Aorta (tissue), 5 donors: ENCODE measurements around the gene ANKRD6. TPM values are rescaled to one million over a fixed set of nuclear protein-coding genes. Genes with fewer than 3 reads are reported as not detected.

Experiments
- ATAC-seq: fragments of 200-7000 bp; cut with Tn5 transposase; one replicate; pipeline ENCODE4 v1.9.1; 2022; ENCODE audit warnings: moderate library complexity; ENCODE audit not compliant: low FRiP score
- DNase-seq, 2 donors: peaks; one replicate each; pipeline ENCODE4 v3.0.0-alpha.2; 2020
- H3K27ac ChIP-seq, 2 donors: one replicate each; pipeline ENCODE4 v1.5.1; 2013; ENCODE audit warnings: low read length in 2 of 2, mild to moderate bottlenecking in 2 of 2, moderate library complexity in 2 of 2, control low read depth in 1 of 2, inconsistent platforms in 1 of 2, low read depth in 1 of 2
- H3K27me3 ChIP-seq, 2 donors: one replicate each; pipeline ENCODE4 v1.6.1; 2013; ENCODE audit warnings: control low read depth in 1 of 2, low read length in 1 of 2, mild to moderate bottlenecking in 1 of 2, moderate library complexity in 1 of 2; ENCODE audit not compliant: insufficient read depth in 2 of 2, control insufficient read depth in 1 of 2
- H3K36me3 ChIP-seq, 2 donors: one replicate each; pipeline ENCODE4 v1.6.1; 2013; ENCODE audit warnings: control low read depth in 1 of 2, low read length in 1 of 2, mild to moderate bottlenecking in 1 of 2; ENCODE audit not compliant: insufficient read depth in 2 of 2, control insufficient read depth in 1 of 2
- H3K4me1 ChIP-seq, 2 donors: one replicate each; pipeline ENCODE4 v1.6.1; 2013; ENCODE audit warnings: low read length in 2 of 2, control low read depth in 1 of 2, mild to moderate bottlenecking in 1 of 2, moderate library complexity in 1 of 2; ENCODE audit not compliant: insufficient read depth in 2 of 2, control insufficient read depth in 1 of 2
- H3K4me3 ChIP-seq, 2 donors: one replicate each; pipeline ENCODE4 v1.5.1; 2013; ENCODE audit warnings: low read length in 2 of 2, control low read depth in 1 of 2, mild to moderate bottlenecking in 1 of 2
- H3K9me3 ChIP-seq: one replicate; pipeline ENCODE4 v1.6.1; 2013; ENCODE audit warnings: mild to moderate bottlenecking, low read length; ENCODE audit not compliant: control insufficient read depth
- WGBS, 2 donors: extraction: QIAGEN DNeasy Blood & Tissue Kit; methylation state at CpG; one replicate each; pipeline ENCODE4 v1.1.7; 2013; 5-methylcytosine and 5-hydroxymethylcytosine counted together
- intact Hi-C, 2 donors: fragments of 100-400 bp; cut with DNase I; formaldehyde crosslinking; loops; one replicate each; pipeline versions ENCODE4 v1.14.2 to v1.15.0; 2022
- polyA plus RNA-seq, 2 donors: library from polyadenylated mRNA; stranded (reverse); fragments of 200-250 nt; gene quantifications; one replicate each; pipeline ENCODE4 v1.2.3, GENCODE V29; 2013
- total RNA-seq, 2 donors: library from RNA; stranded (reverse); fragmentation: NEBNext Ultra II Directional; extraction: Animal tissue kit (Norgen Biotek cat#: 25700); gene quantifications; one replicate each; pipeline ENCODE4 v1.2.1, GENCODE V29; 2021
- donor health status: healthy with polysubstance abuse.
- donor health status: Bipolar disorder and iron deficiency.
- donor health status: DM: no; HTN: no; CAD: no.
- donor health status: DM: no; HTN: no; CAD: no.
- donor health status: DM: yes; HTN: yes; CAD: no.

Gene ANKRD6
- total and polyA plus RNA-seq, 4 donors, result 21.4 to 45.9 (median 32.5) TPM

- intact Hi-C loops, result no loop called here
- no peak overlapping the region for H3K27ac ChIP-seq
- H3K4me1 ChIP-seq, result peaks cover 0 to 11% of the 10 kb centered on the region in 2 donors
- no peak overlapping the region for H3K4me3 ChIP-seq
- H3K27me3 ChIP-seq, result no peaks in the 10 kb centered on the region
- no peaks in the 10 kb centered on the region for H3K9me3 ChIP-seq
- ATAC-seq, result no peak
- no peak for DNase-seq
- no peaks in the 10 kb centered on the region for H3K36me3 ChIP-seq
- WGBS, 2 donors, result 97 to 98% methylated on average over 4 of the region's 4 CpGs
Observed at GRCh38 chr6:89505847-89506246, 72.9 kb downstream of the ANKRD6 start.

- 82 to 86% methylated on average over 3 of the region's 3 CpGs for WGBS, 2 donors
- Histone ChIP-seq H3K4me1 (peaks cover 0 to 7% of the 10 kb centered on the region in 2 donors), H3K27me3 (no peaks in the 10 kb centered on the region), H3K27ac (no peak overlapping the region), H3K36me3 (no peaks in the 10 kb centered on the region), H3K9me3 (no peaks in the 10 kb centered on the region), H3K4me3 (no peak overlapping the region)
- no peak for ATAC-seq
- DNase-seq, result no peak
- intact Hi-C loops, result no loop called here
Observed at GRCh38 chr6:89506716-89507617, 74.0 kb downstream of the ANKRD6 start.

DNA sequence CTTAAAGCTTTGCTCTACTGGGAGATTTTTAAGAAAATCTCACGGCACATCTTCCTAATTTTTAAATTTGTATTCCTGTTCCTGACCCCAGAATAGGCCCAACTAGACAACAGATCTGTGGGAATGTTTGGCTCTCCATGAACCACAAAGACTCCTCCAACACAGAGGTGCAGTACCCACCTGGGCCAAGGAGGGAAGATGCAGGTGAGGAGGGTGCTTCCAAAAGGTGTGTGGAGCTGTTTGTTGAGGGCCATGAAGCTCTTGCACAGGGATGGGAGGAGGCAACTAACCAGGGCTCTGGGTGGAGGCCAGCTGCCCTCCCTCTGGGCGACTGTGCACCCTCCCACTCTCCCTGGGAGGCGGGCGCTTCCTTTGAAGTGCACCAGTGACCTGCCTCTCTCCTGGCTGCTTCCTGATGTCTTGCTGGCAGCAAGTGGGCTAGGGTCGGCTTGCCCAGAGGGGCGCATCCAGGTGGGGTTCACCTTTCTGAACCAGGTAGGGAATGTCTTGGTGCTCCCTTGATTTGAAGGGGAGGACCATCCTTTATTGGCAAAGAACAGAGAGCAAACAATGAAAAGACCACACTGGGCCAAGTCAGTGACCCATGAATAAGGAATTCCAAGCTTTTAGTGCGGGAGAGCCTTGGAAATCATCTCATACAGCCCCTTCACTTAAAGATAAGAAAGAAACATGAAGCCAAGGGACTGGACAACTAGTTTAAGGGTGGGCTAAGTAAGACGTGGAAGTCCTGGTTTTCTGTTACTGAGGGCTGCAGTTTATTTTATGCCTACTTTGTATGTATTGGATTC, 76.0 kb downstream of the ANKRD6 start:
- H3K27me3 ChIP-seq, result no peaks in the 10 kb centered on the region
- intact Hi-C loops, result no loop called here
- no peaks in the 10 kb centered on the region for H3K9me3 ChIP-seq
- ATAC-seq (peak; percentile 45), DNase-seq (no peak)
- H3K27ac ChIP-seq, result peak overlapping the region in 1 of 2 donors; percentile 13
- H3K36me3 ChIP-seq, result no peaks in the 10 kb centered on the region
- WGBS, 2 donors, result 50 to 54% methylated on average over 8 of the region's 8 CpGs
- H3K4me3 ChIP-seq, result no peak overlapping the region
- H3K4me1 ChIP-seq, result peaks cover 3 to 7% of the 10 kb centered on the region in 2 donors

- Histone ChIP-seq H3K27ac (peak overlapping the region; percentile 61 to 79), H3K27me3 (no peaks in the 10 kb centered on the region), H3K4me1 (peaks cover 3 to 7% of the 10 kb centered on the region in 2 donors), H3K9me3 (no peaks in the 10 kb centered on the region), H3K4me3 (no peak overlapping the region), H3K36me3 (no peaks in the 10 kb centered on the region)
- DNase-seq, result no peak
- no peak for ATAC-seq
- WGBS, 2 donors, result 25 to 31% methylated on average over 3 of the region's 3 CpGs
- intact Hi-C loops, result no loop called here
Observed at GRCh38 chr6:89509777-89510281, 76.9 kb downstream of the ANKRD6 start.

- Histone ChIP-seq H3K36me3 (no peaks in the 10 kb centered on the region), H3K9me3 (no peaks in the 10 kb centered on the region), H3K27me3 (no peaks in the 10 kb centered on the region), H3K27ac (no peak overlapping the region), H3K4me1 (peaks cover 3 to 4% of the 10 kb centered on the region in 2 donors), H3K4me3 (no peak overlapping the region)
- intact Hi-C loops, result no loop called here
- 80 to 82% methylated on average over 1 of the region's 1 CpG for WGBS, 2 donors
- no peak for ATAC-seq
- DNase-seq, result no peak
Observed at GRCh38 chr6:89510393-89510792, 77.4 kb downstream of the ANKRD6 start.

- Histone ChIP-seq H3K36me3 (no peaks in the 10 kb centered on the region), H3K27me3 (no peaks in the 10 kb centered on the region), H3K4me3 (no peak overlapping the region), H3K9me3 (no peaks in the 10 kb centered on the region), H3K27ac (no peak overlapping the region), H3K4me1 (peaks cover under 1 to 3% of the 10 kb centered on the region in 2 donors)
- WGBS, 2 donors, result 97% methylated on average over 4 of the region's 4 CpGs
- intact Hi-C loops, result no loop called here
- ATAC-seq, result no peak
- DNase-seq, result no peak
Observed at GRCh38 chr6:89518352-89519055, 85.6 kb downstream of the ANKRD6 start.

DNA sequence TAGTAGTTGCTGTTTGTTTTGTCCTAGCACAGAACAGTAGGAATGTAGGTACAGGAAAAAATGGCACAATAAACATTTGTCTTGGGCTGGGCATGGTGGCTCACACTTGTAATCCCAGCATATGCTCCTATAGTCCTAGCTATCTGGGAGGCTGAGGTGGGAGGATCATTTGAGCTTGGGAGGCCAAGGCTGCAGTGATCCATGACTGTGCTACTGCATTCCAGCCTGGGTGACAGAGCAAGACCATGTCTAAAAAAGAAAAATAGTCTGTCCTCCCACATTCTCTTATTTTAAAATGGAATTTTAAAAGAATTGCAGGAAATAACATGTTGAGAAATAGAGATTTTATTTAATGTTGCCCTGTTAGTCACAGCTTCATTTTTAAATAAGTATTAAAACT, 87.8 kb downstream of the ANKRD6 start:
- ATAC-seq, result no peak
- DNase-seq, result no peak
- no peaks in the 10 kb centered on the region for H3K27me3 ChIP-seq
- no peaks in the 10 kb centered on the region for H3K36me3 ChIP-seq
- intact Hi-C loops, result loop anchor here in 1 of 2 donors (5.0 kb wide), 1 partner anchor 42 kb away; no protein-coding TSS in a partner anchor
- no peak overlapping the region for H3K27ac ChIP-seq
- H3K4me1 ChIP-seq, result peaks cover 3 to 8% of the 10 kb centered on the region in 2 donors
- no peak overlapping the region for H3K4me3 ChIP-seq
- no peaks in the 10 kb centered on the region for H3K9me3 ChIP-seq

GRCh38 chr6:89522778-89523177, 89.8 kb downstream of the ANKRD6 start:
- WGBS, 2 donors, result 77 to 84% methylated on average over 2 of the region's 2 CpGs
- no peak for ATAC-seq

More at GRCh38 chr6:89522778-89523177, 89.8 kb downstream of the ANKRD6 start:
- Histone ChIP-seq H3K36me3 (no peaks in the 10 kb centered on the region), H3K4me1 (peaks cover 3 to 18% of the 10 kb centered on the region in 2 donors), H3K27ac (no peak overlapping the region), H3K4me3 (no peak overlapping the region), H3K9me3 (no peaks in the 10 kb centered on the region), H3K27me3 (no peaks in the 10 kb centered on the region)
- intact Hi-C loops, result loop anchor here in 1 of 2 donors (5.0 kb wide), 1 partner anchor 40 kb away; no protein-coding TSS in a partner anchor
- no peak for DNase-seq
